Vagina (tissue), 2 donors: Measurements from ENCODE around the gene ACSF3.

Source experiments
- POLR2A ChIP-seq, 2 donors: fragments of 450-650 bp; IDR thresholded peaks; one replicate each; pipeline ENCODE4 v1.6.1; 2017; ENCODE audit warnings: antibody characterized with exemption in 2 of 2, mild to moderate bottlenecking in 2 of 2, moderate library complexity in 2 of 2
- TF ChIP-seq, protein P1 (sequence below), 3 experiments: fragments of 450-650 bp in 2 of 3; fragments of 200-600 bp in 1 of 3; sonication (generic) in 1 of 3; IDR thresholded peaks; one replicate each; pipeline ENCODE4 v1.5.1; 2017 to 2019; ENCODE audit warnings: antibody characterized with exemption in 3 of 3, mild to moderate bottlenecking in 2 of 3, moderate library complexity in 2 of 3

DNA sequence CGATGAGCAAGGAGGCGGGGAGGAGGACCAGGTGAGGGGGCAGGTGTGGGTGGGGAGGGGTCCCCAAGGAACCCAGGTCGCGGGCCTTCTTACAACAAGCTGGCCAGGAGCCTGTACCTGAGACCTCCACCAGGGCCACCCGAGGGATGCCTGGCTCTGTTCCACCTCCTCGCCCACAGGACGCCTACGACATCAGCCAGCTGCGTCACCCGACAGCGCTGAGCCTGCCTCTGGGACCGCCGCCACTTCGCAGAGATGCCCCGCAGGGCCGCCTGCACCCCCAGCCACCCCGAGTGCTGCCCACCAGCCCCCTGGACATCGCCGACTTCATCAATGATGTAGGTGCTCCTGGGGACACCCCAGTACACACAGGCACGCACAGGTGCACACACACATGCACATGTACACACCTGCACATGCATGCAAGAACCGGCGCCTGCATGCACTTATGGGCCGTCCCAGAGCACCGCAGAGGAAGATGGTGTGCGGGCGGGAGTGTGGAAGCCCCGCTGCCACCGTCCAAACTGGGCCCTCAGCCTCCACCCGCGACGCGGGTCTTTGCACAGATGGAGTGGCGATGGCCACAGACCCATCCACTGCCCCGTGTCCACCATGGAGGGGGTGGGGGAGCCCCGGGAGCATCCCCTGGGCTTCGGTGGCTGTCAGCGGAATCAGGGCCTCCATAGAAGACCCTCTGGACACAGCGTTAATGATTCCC is 100.1 kb downstream of the ACSF3 start:
- TF ChIP-seq, protein P1, sequence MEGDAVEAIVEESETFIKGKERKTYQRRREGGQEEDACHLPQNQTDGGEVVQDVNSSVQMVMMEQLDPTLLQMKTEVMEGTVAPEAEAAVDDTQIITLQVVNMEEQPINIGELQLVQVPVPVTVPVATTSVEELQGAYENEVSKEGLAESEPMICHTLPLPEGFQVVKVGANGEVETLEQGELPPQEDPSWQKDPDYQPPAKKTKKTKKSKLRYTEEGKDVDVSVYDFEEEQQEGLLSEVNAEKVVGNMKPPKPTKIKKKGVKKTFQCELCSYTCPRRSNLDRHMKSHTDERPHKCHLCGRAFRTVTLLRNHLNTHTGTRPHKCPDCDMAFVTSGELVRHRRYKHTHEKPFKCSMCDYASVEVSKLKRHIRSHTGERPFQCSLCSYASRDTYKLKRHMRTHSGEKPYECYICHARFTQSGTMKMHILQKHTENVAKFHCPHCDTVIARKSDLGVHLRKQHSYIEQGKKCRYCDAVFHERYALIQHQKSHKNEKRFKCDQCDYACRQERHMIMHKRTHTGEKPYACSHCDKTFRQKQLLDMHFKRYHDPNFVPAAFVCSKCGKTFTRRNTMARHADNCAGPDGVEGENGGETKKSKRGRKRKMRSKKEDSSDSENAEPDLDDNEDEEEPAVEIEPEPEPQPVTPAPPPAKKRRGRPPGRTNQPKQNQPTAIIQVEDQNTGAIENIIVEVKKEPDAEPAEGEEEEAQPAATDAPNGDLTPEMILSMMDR (IDR thresholded peaks at IDR 0.05) = no peak
- no peak for TF ChIP-seq POLR2A (IDR thresholded peaks at IDR 0.05)
